ENCODE results near the gene CDK19. TPM values are rescaled to one million over a fixed set of nuclear protein-coding genes. Genes with fewer than 3 reads are reported as not detected.
"Not testable (repeated sequence)": the region's sequence is repeated elsewhere in the genome, so short reads cannot be mapped to it uniquely, and the experiment has no call there.

CDK19 gene
- total and polyA plus RNA-seq, 12 donors = 3.5 to 59.1 (median 7.9) TPM

- no peak overlapping the region for H3K4me3 ChIP-seq
- H3K9me3 ChIP-seq (replicated peaks in 1 of 3) = no peaks in the 10 kb centered on the region
- intact Hi-C loops (cut with DNase I) = no loop called here
- TF ChIP-seq POLR2A (IDR thresholded peaks at IDR 0.05) (no peak), CTCF (IDR thresholded peaks at IDR 0.05) (no peak)
- no peaks in the 10 kb centered on the region for H3K4me1 ChIP-seq (replicated peaks in 1 of 2)
- no peaks in the 10 kb centered on the region for H3K36me3 ChIP-seq (replicated peaks in 1 of 2)
- H3K27ac ChIP-seq = no peak overlapping the region
- H3K27me3 ChIP-seq = no peaks in the 10 kb centered on the region
- no peak for DNase-seq
- 92 to 100% (median 94%) methylated on average over 1 of the region's 1 CpG for WGBS, 4 donors
Measured at GRCh38 chr6:110768057-110768456, 47.2 kb downstream of the CDK19 start.

GRCh38 chr6:110761371-110761770, 53.9 kb downstream of the CDK19 start:
- no peak overlapping the region for H3K27ac ChIP-seq
- TF ChIP-seq CTCF (IDR thresholded peaks at IDR 0.05) = no peak
- TF ChIP-seq POLR2A (IDR thresholded peaks at IDR 0.05) = no peak
- no peaks in the 10 kb centered on the region for H3K36me3 ChIP-seq (replicated peaks in 1 of 2)
- no peaks in the 10 kb centered on the region for H3K27me3 ChIP-seq
- no peak for DNase-seq
- intact Hi-C loops (cut with DNase I) = no loop called here
- no peaks in the 10 kb centered on the region for H3K4me1 ChIP-seq (replicated peaks in 1 of 2)
- H3K4me3 ChIP-seq = no peak overlapping the region
- 77 to 87% (median 82%) methylated on average over 3 of the region's 3 CpGs for WGBS, 4 donors
- H3K9me3 ChIP-seq (replicated peaks in 1 of 3) = no peaks in the 10 kb centered on the region

- peak in 3 of 7 donors; percentile 22 to 29 (median 23) for DNase-seq
- no peaks in the 10 kb centered on the region for H3K36me3 ChIP-seq (replicated peaks in 1 of 2)
- intact Hi-C loops (cut with DNase I) = no loop called here
- no peak overlapping the region for H3K27ac ChIP-seq
- no peaks in the 10 kb centered on the region for H3K27me3 ChIP-seq
- no peak overlapping the region for H3K4me3 ChIP-seq
- 83 to 92% (median 89%) methylated on average over 8 of the region's 8 CpGs for WGBS, 4 donors
- H3K4me1 ChIP-seq (replicated peaks in 1 of 2) = no peaks in the 10 kb centered on the region
- no peak for TF ChIP-seq CTCF (IDR thresholded peaks at IDR 0.05)
- no peak for TF ChIP-seq POLR2A (IDR thresholded peaks at IDR 0.05)
- H3K9me3 ChIP-seq (replicated peaks in 1 of 3) = no peaks in the 10 kb centered on the region
Measured at GRCh38 chr6:110760589-110760988, 54.7 kb downstream of the CDK19 start.

- WGBS, 4 donors = 94 to 100% (median 95%) methylated on average over 2 to 5 of the region's 5 CpGs
- H3K27me3 ChIP-seq; H3K4me1 ChIP-seq (replicated peaks in 1 of 2); intact Hi-C loops (cut with DNase I); H3K27ac ChIP-seq; H3K36me3 ChIP-seq (replicated peaks in 1 of 2); H3K4me3 ChIP-seq; H3K9me3 ChIP-seq (replicated peaks in 1 of 3): not testable (repeated sequence)
- DNase-seq = peak in 1 of 7 donors; percentile 4
Measured at GRCh38 chr6:110760098-110760497, 55.2 kb downstream of the CDK19 start.

- Histone ChIP-seq H3K4me3 (no peak overlapping the region), H3K36me3 (replicated peaks in 1 of 2) (no peaks in the 10 kb centered on the region), H3K4me1 (replicated peaks in 1 of 2) (no peaks in the 10 kb centered on the region), H3K27me3 (no peaks in the 10 kb centered on the region), H3K9me3 (replicated peaks in 1 of 3) (no peaks in the 10 kb centered on the region), H3K27ac (no peak overlapping the region)
- no peak for DNase-seq
- no peak for TF ChIP-seq POLR2A (IDR thresholded peaks at IDR 0.05)
- no peak for TF ChIP-seq CTCF (IDR thresholded peaks at IDR 0.05)
- intact Hi-C loops (cut with DNase I) = no loop called here
- WGBS, 4 donors = 95 to 98% (median 96%) methylated on average over 4 of the region's 4 CpGs
Measured at GRCh38 chr6:110757926-110758325, 57.3 kb downstream of the CDK19 start.

Data from adrenal gland (tissue), 12 donors.